K562 (cell line): ENCODE data around the gene ZNF488. TPM values are rescaled to one million over a fixed set of nuclear protein-coding genes. Genes with fewer than 3 reads are reported as not detected.

Source experiments
- ATAC-seq: fragments of 200-7000 bp; cut with Tn5 transposase; 3 replicates; pipeline ENCODE4 v1.9.1; 2020; ENCODE audit warnings: moderate library complexity
- BruUV-seq: library from RNA; stranded (reverse); fragments of 400-500 nt; replicated peaks from 2 replicates; lab custom pipeline; 2021; lab: Mats Ljungman, UMichigan
- CTCF ChIA-PET: fragments of 300-600 bp; formaldehyde crosslinking; extraction: SDS; loops from one replicate; lab custom pipeline; 2021; ENCODE audit warnings: low intra/inter-chr PET ratio; lab: Yijun Ruan, JAX
- POLR2A ChIA-PET: fragments of 300-600, 350-650 bp; sonication (Branson Sonifier 250); formaldehyde crosslinking; extraction: SDS; loops from one replicate; lab custom pipeline; 2021; ENCODE audit warnings: antibody characterized with exemption, inconsistent platforms; lab: Yijun Ruan, JAX
- DNase-seq, 4 experiments: peaks; one replicate each; pipeline versions ENCODE4 v3.0.0 to v3.0.0-alpha.2; 2011 to 2018; ENCODE audit warnings: low spot score in 3 of 4, mixed read lengths in 3 of 4; ENCODE audit errors: extremely low read depth in 1 of 4
- FAIRE-seq: peaks from 2 replicates; lab custom pipeline; 2011; peaks lifted over from hg19 to GRCh38; lab: Jason Lieb, UNC
- H2AFZ ChIP-seq: 2 replicates; pipeline ENCODE4 v1.6.0; 2011; ENCODE audit warnings: low read depth, low read length, control low read depth, inconsistent platforms
- H3K27ac ChIP-seq: fragments of 200-600 bp; 3 replicates; pipeline ENCODE4 v1.8.0; 2011; ENCODE audit warnings: low read depth, mild to moderate bottlenecking, control low read depth, inconsistent platforms, low read length, moderate library complexity, mixed read lengths; ENCODE audit errors: extremely low read depth
- H3K27me3 ChIP-seq, 2 experiments: fragments of 300-600 bp in 1 of 2; 2 replicates in 1 of 2; 3 replicates in 1 of 2; pipeline versions ENCODE4 v1.6.0 to v1.8.0; 2011; ENCODE audit warnings: inconsistent platforms in 2 of 2, low read length in 2 of 2, mild to moderate bottlenecking in 1 of 2, mixed read lengths in 1 of 2, moderate library complexity in 1 of 2; ENCODE audit not compliant: control insufficient read depth in 2 of 2, insufficient read depth in 2 of 2
- H3K36me3 ChIP-seq: fragments of 300-600 bp; 3 replicates; pipeline ENCODE4 v1.8.0; 2011; ENCODE audit warnings: mild to moderate bottlenecking, low read length, inconsistent platforms; ENCODE audit not compliant: control insufficient read depth, insufficient read depth
- H3K4me1 ChIP-seq, 2 experiments: fragments of 200-600 bp in 1 of 2; replicated peaks in 1 of 2; 2 replicates in 1 of 2; 3 replicates in 1 of 2; pipeline versions ENCODE4 v1.5.1 to v1.8.0; 2011; ENCODE audit warnings: inconsistent platforms in 2 of 2, low read length in 2 of 2, mild to moderate bottlenecking in 1 of 2, mixed read lengths in 1 of 2, moderate library complexity in 1 of 2; ENCODE audit not compliant: control insufficient read depth in 2 of 2, insufficient read depth in 2 of 2
- H3K4me2 ChIP-seq: 2 replicates; pipeline ENCODE4 v1.6.1; 2011; ENCODE audit warnings: low read length, control low read depth, inconsistent platforms, mixed read lengths; ENCODE audit not compliant: insufficient read depth
- H3K4me3 ChIP-seq: fragments of 200-600 bp; sonication (generic), shearing (Covaris generic); 2 replicates; pipeline ENCODE4 v1.5.1; 2016; ENCODE audit warnings: control low read depth, inconsistent platforms
- H3K79me2 ChIP-seq: fragments of 200-600 bp; 3 replicates; pipeline ENCODE4 v1.8.0; 2011; ENCODE audit warnings: low read length, inconsistent platforms; ENCODE audit not compliant: control insufficient read depth, insufficient read depth
- H3K9ac ChIP-seq, 2 experiments: 2 replicates each; pipeline versions ENCODE4 v1.6.0 to v1.6.1; 2011; ENCODE audit warnings: low read depth in 2 of 2, low read length in 2 of 2, control low read depth in 1 of 2, inconsistent platforms in 1 of 2, mild to moderate bottlenecking in 1 of 2, mixed read lengths in 1 of 2; ENCODE audit not compliant: insufficient read depth in 1 of 2
- H3K9me1 ChIP-seq: one replicate; pipeline ENCODE4 v1.6.0; 2011; ENCODE audit warnings: inconsistent platforms, mild to moderate bottlenecking, low read length, moderate library complexity; ENCODE audit not compliant: control insufficient read depth, insufficient read depth
- H3K9me3 ChIP-seq: replicated peaks from 2 replicates; pipeline ENCODE4 v1.5.1; 2011; ENCODE audit warnings: low read depth, low read length, inconsistent platforms; ENCODE audit not compliant: control insufficient read depth, insufficient read depth
- H4K20me1 ChIP-seq: replicated peaks from 2 replicates; pipeline ENCODE4 v1.6.1; 2011; ENCODE audit warnings: low read length, inconsistent platforms, mixed read lengths; ENCODE audit not compliant: control insufficient read depth, insufficient read depth
- ATF3 ChIP-seq, 2 experiments: fragments of 450-650 bp in 1 of 2; sonication (generic) in 1 of 2; formaldehyde crosslinking in 1 of 2; IDR thresholded peaks in 1 of 2; conservative IDR thresholded peaks in 1 of 2; 2 replicates each; pipeline versions ENCODE4 v1.6.1 to v1.8.1; 2016 to 2023; ENCODE audit warnings: mild to moderate bottlenecking in 2 of 2, moderate library complexity in 2 of 2, inconsistent platforms in 1 of 2, missing genetic modification reagents in 1 of 2
- CEBPB ChIP-seq: fragments of 450-650 bp; IDR thresholded peaks from 2 replicates; pipeline ENCODE4 v1.6.1; 2016; ENCODE audit warnings: missing genetic modification characterization, missing compliant biosample characterization
- CEBPG ChIP-seq, 3 experiments: fragments of 200-800 bp in 1 of 3; sonication (Bioruptor generic) in 1 of 3; sonication (generic) in 1 of 3; formaldehyde crosslinking in 1 of 3; IDR thresholded peaks in 2 of 3; conservative IDR thresholded peaks in 1 of 3; 2 replicates each; pipeline versions ENCODE4 v1.6.1 to v1.8.0; 2016 to 2022; ENCODE audit warnings: missing compliant biosample characterization in 2 of 3, missing genetic modification characterization in 2 of 3, mild to moderate bottlenecking in 1 of 3, missing genetic modification reagents in 1 of 3
- NR4A1 ChIP-seq, 2 experiments: fragments of 250-450 bp in 1 of 2; fragments of 450-650 bp in 1 of 2; sonication (Bioruptor Pico) in 1 of 2; IDR thresholded peaks; 2 replicates each; pipeline versions ENCODE4 v1.4.0 to v1.6.1; 2016 to 2020; ENCODE audit warnings: mild to moderate bottlenecking in 2 of 2, missing compliant biosample characterization in 1 of 2, missing genetic modification characterization in 1 of 2, moderate library complexity in 1 of 2
- WGBS: fragments of 100-300 bp; shearing (Covaris generic); methylation state at CpG from one replicate; pipeline ENCODE4 v1.1.6; 2016; ENCODE audit warnings: low coverage, mixed read lengths; ENCODE audit not compliant: insufficient coverage; ENCODE audit errors: missing lambda C conversion rate; 5-methylcytosine and 5-hydroxymethylcytosine counted together
- in situ Hi-C: fragments of 300-500 bp; cut with MboI; formaldehyde crosslinking; loops from 4 replicates; pipeline ENCODE4 v1.15.0; 2018; ENCODE audit warnings: inconsistent platforms, mixed read lengths
- intact Hi-C: fragments of 100-400 bp; cut with micrococcal nuclease; formaldehyde crosslinking; loops from 2 replicates; pipeline ENCODE4 v1.14.2; 2022
- polyA plus RNA-seq, 8 experiments: library from polyadenylated mRNA; depleted of rRNA in 4 of 8; stranded (reverse) in 5 of 8; unstranded in 3 of 8; fragments of >200 nt; fragmentation: Nextera tagmentation in 2 of 8; fragmentation: Illumina TruSeq in 1 of 8; extraction: Ambion mirVana in 2 of 8; extraction: Trizol in 1 of 8; gene quantifications; 2 replicates each; pipeline versions ENCODE4 v1.2.1 to v1.2.3, GENCODE V29; 2011 to 2014; ENCODE audit warnings: inconsistent platforms in 1 of 8, missing spikeins in 1 of 8
- total RNA-seq, 7 experiments: library from RNA; depleted of rRNA in 6 of 7; stranded (reverse); fragments of >200 nt in 6 of 7; fragmentation: Illumina TruSeq in 2 of 7; extraction: Trizol in 2 of 7; gene quantifications; 2 replicates each; pipeline versions ENCODE4 v1.2.1 to v1.2.3, GENCODE V29; 2011 to 2021; ENCODE audit warnings: low replicate concordance in 1 of 7

The ZNF488 gene
- total and polyA plus RNA-seq, 9 of the 15 experiments (the other 6 are each of a cell fraction or from before 2014, with no cell fraction given) = 0.03 to 0.09 (median 0.05) TPM; not detected in 3

GRCh38 chr10:47344996-47345870 lies 38.9 kb downstream of the ZNF488 start:
- 1% methylated on average over 13 of the region's 13 CpGs for WGBS
- intact Hi-C loops (loop anchor here (5.0 kb wide), 1 partner anchor 83 kb away; no protein-coding TSS in a partner anchor), in situ Hi-C loops (no loop called here)
- ChIA-PET CTCF (no interaction called here), POLR2A (interaction anchor here (1.1 kb wide), 1 partner anchor 16 kb away, joined by 3 read pairs; no protein-coding TSS in a partner anchor)
- ATAC-seq (no peak), DNase-seq (no peak), FAIRE-seq (no peak)
- Histone ChIP-seq H3K4me1 (peaks cover 0 to 20% of the 10 kb centered on the region in 2 experiments; a peak in 1 of 5 replicates), H3K4me3 (no peak overlapping the region), H3K27me3 (peaks cover 35 to 50% of the 10 kb centered on the region in 2 experiments; a peak in 4 of 5 replicates), H2AFZ (no peak overlapping the region), H3K27ac (no peak overlapping the region), H3K4me2 (no peak overlapping the region), H3K9me1 (no peaks in the 10 kb centered on the region), H3K9me3 (no peaks in the 10 kb centered on the region)
- BruUV-seq = no TSS peak
- TF ChIP-seq NR4A1 (CRISPR knock-in tag; IDR thresholded peaks at IDR 0.05) (no peak), NR4A1 (tag; IDR thresholded peaks at IDR 0.05) (no peak), CEBPB (peak; percentile 63), ATF3 (IDR thresholded peaks at IDR 0.05) (peak; percentile 44; the same call in 1 of the 2 replicates), ATF3 (CRISPR knock-in tag; conservative IDR thresholded peaks at IDR 0.05) (no peak), CEBPG (CRISPR knock-in tag; IDR thresholded peaks at IDR 0.05) (no peak), CEBPG (tag; conservative IDR thresholded peaks at IDR 0.05 in 1 of 2, IDR thresholded peaks at IDR 0.05 in 1 of 2) (peak; percentile 50 to 73; a peak in 3 of 4 replicates)
- TF ChIP-seq, all 486 proteins: peak for 3
- Histone ChIP-seq H3K9ac (no peak overlapping the region), H4K20me1 (0 out of 2 replicates have a peak, but pooled peaks cover 2% of the 10 kb centered on the region), H3K79me2 (no peaks in the 10 kb centered on the region), H3K36me3 (no peaks in the 10 kb centered on the region)
